Lower leg skin (tissue), 4 donors: Measurements from ENCODE around the gene USF2. TPM values are rescaled to one million over a fixed set of nuclear protein-coding genes. Genes with fewer than 3 reads are reported as not detected.
"Not testable (repeated sequence)": the region's sequence is repeated elsewhere in the genome, so short reads cannot be mapped to it uniquely, and the experiment has no call there.

Source experiments
- DNase-seq, 2 donors: peaks; one replicate each; pipeline ENCODE4 v3.0.0-alpha.2; 2019; ENCODE audit warnings: low spot score in 2 of 2
- H3K4me3 ChIP-seq: fragments of 200-600 bp; sonication (generic); 2 replicates; pipeline ENCODE4 v1.5.1; 2017; ENCODE audit warnings: mild to moderate bottlenecking, low read depth; ENCODE audit not compliant: poor library complexity, severe bottlenecking
- POLR2A ChIP-seq, 2 donors: fragments of 450-650 bp; IDR thresholded peaks; one replicate each; pipeline ENCODE4 v1.6.1; 2016 to 2017; ENCODE audit warnings: antibody characterized with exemption in 2 of 2, mild to moderate bottlenecking in 1 of 2, moderate library complexity in 1 of 2
- WGBS, 2 donors: methylation state at CpG; one replicate each; pipeline ENCODE4 v1.1.5; 2018; 5-methylcytosine and 5-hydroxymethylcytosine counted together
- intact Hi-C: fragments of 100-400 bp; cut with DNase I; formaldehyde crosslinking; loops from one replicate; pipeline ENCODE4 v1.15.0; 2023; ENCODE audit warnings: low total_unique reads
- total RNA-seq, 4 donors: library from RNA; depleted of rRNA; stranded (reverse); fragments of >200 nt; gene quantifications; one replicate each; pipeline ENCODE4 v1.1.0, GENCODE V29; 2016
- TF ChIP-seq, protein P1 (sequence below), 3 donors: fragments of 450-650 bp; IDR thresholded peaks; one replicate each; pipeline ENCODE4 v1.5.1; 2016; ENCODE audit warnings: antibody characterized with exemption in 3 of 3, mild to moderate bottlenecking in 3 of 3, moderate library complexity in 2 of 3

Gene USF2
- total RNA-seq, 4 donors from 2014 or later: 95.9 to 126 (median 120) TPM

DNA sequence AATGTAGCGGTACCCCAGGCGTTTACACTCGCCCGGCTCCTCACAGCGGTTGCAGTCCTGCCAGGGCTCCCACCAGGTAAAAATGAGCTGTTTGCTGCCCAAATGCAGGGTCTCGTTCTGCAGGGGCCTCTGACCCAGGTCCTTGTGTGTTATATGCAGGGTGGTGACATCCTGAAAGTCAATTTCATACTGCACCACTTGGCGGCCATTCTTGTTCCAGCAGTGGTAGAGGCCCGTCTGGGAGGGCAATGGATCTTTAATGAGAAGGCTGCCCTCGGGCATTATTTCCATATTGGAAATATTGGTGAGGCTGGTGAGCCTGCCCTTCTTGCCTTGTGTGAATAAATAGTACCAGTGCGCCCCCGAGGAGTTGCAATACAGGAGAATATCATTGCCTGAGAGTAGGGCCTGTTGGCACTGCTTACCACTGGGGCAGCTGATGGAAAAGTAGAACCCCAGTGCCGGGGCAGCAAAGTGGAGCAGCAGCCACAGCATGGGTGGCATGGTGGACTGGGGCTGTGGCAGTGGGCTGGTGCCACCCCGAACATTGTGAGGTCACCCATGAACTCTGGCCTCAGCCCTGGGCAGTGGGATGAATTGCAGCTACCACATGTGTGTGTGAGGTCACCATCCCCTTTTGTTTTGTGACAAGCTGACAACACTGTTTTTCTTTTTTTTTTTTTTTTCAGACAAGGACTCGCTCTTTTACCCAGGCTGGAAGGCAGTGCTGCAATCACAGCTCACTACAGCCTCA, 40.4 kb upstream of the USF2 start, which contains the start of gene FAM187B:
TSS of gene FAM187B (minus strand) at position 563 of the 754 bp plus-strand sequence. CDS start at position 504, 59 bp downstream.
- intact Hi-C loops: no loop called here
- no peak within 1 kb of the TSS for H3K4me3 ChIP-seq
- no peak for TF ChIP-seq POLR2A (IDR thresholded peaks at IDR 0.05)
- TF ChIP-seq, protein P1, sequence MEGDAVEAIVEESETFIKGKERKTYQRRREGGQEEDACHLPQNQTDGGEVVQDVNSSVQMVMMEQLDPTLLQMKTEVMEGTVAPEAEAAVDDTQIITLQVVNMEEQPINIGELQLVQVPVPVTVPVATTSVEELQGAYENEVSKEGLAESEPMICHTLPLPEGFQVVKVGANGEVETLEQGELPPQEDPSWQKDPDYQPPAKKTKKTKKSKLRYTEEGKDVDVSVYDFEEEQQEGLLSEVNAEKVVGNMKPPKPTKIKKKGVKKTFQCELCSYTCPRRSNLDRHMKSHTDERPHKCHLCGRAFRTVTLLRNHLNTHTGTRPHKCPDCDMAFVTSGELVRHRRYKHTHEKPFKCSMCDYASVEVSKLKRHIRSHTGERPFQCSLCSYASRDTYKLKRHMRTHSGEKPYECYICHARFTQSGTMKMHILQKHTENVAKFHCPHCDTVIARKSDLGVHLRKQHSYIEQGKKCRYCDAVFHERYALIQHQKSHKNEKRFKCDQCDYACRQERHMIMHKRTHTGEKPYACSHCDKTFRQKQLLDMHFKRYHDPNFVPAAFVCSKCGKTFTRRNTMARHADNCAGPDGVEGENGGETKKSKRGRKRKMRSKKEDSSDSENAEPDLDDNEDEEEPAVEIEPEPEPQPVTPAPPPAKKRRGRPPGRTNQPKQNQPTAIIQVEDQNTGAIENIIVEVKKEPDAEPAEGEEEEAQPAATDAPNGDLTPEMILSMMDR (IDR thresholded peaks at IDR 0.05): no peak
- WGBS, 2 donors: 89 to 92% methylated on average over 14 of the region's 14 CpGs
- peak in 1 of 2 donors; percentile 68 for DNase-seq

DNA sequence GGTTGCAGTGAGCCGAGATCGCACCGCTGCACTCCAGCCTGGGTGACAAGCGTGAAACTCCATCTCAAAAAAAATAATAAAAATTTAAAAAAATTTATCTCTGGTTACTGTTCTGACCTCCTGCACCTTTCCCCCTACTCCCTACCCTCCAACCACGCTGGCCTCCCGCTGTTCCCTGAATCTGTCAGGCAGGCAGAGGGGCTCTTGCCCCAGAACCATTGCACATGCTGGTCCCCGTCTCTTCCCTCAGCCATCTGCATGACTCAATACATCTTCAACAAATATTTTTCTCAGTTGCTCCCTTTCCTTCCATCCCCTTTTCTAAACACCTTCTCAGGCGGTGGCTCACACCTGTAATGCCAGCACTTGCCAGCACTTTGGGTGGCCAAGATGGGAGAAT, 39.2 kb upstream of the USF2 start:
- TF ChIP-seq, protein P1 (IDR thresholded peaks at IDR 0.05): no peak
- TF ChIP-seq POLR2A (IDR thresholded peaks at IDR 0.05): no peak
- DNase-seq: peak in 1 of 2 donors; percentile 68
- 94 to 98% methylated on average over 8 of the region's 8 CpGs for WGBS, 2 donors
- intact Hi-C loops: no loop called here
- no peak overlapping the region for H3K4me3 ChIP-seq

DNA sequence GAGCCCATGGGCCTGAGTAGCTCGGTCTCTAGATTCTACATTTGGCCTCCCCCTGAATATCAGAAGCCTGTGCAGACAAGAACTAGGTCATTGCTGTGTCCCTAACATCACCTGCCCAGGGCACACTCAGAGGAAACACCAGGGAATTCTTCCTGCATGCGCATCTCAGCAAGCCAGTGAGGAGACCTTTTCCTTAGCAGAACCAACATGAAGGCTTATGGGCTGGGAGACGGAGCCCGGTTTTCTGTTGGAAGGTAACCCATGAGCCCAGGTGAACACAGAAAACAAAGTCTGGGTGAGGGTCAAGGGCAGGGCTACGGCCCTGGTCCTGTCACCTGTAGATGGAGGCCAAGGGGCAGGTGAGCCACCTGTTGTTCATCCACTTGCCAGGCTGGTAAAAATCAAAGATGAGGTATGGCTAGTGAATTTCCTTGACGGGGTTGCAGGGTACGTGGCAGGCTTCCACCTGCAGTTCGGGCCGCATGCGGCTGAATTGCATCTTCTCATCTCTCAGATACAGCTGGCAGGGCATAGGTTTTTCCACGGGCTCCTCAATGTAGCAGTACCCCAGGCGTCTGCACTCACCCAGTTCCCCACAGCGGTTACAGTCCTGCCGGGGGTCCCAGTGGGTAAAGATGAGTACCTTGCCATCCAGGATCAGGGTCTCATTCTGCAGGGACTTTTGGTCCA, 36.7 kb upstream of the USF2 start:
- intact Hi-C loops: no loop called here
- no peak overlapping the region for H3K4me3 ChIP-seq
- TF ChIP-seq POLR2A (IDR thresholded peaks at IDR 0.05): no peak
- TF ChIP-seq, protein P1 (IDR thresholded peaks at IDR 0.05): no peak
- peak in 1 of 2 donors; percentile 29 for DNase-seq
- 87 to 90% methylated on average over 13 to 14 of the region's 14 CpGs for WGBS, 2 donors

DNA sequence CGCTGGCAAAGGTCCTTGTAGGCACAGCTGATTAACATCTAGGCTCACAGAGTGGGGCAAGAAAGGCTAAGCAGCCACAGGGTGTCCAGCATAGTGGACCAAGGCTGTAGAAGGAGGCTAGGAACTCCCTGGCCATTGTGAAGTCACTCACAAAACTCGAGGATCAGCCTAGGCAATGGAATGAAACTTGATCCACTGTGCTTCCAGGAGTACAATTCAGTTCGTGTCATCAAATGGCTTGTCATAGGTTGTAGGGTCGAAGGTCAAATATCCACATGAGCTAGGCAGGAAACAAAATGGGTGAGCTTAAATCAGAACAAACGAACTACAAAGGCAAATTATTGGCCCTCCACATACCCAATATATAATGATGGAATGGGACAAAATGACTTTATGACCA, 35.9 kb upstream of the USF2 start:
- no peak overlapping the region for H3K4me3 ChIP-seq
- 63 to 67% methylated on average over 5 of the region's 5 CpGs for WGBS, 2 donors
- no peak for DNase-seq
- TF ChIP-seq, protein P1 (IDR thresholded peaks at IDR 0.05): no peak
- no peak for TF ChIP-seq POLR2A (IDR thresholded peaks at IDR 0.05)
- intact Hi-C loops: no loop called here

DNA sequence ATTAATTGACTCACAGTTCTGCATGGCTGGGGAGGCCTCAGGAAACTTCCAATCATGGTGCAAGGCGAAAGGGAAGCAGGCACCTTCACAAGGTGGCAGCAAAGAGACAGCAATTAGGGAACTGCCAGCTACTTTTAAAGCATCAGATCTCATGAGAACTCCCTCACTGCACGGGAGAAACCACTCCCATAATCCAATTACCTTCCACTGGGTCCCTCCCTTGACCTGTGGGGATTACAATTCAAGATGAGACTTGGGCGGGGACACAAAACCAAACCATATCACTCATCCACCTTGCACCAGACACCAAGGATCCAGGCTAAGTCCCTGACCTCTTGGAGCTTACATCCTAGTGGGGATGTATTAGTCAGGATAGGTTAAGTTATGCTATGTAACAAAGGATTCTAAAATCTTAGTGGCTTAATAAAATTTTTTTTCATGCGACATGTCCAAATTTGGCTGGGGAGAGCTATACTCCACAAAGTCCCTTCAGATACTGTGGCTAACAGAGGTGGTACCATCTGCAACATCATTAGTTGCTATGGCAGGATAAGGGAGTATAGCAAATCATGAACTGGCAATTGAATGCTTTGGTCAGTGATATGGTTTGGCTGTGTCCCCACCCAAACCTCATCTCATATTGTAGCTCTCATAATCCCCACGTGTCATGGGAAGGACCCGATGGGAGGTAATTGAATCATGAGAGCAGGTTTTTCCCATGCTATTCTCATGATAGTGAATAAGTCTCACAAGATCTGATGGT, 31.9 kb upstream of the USF2 start:
- 75 to 77% methylated on average over 6 of the region's 6 CpGs for WGBS, 2 donors
- DNase-seq: peak in 1 of 2 donors; percentile 46
- no peak overlapping the region for H3K4me3 ChIP-seq
- TF ChIP-seq POLR2A (IDR thresholded peaks at IDR 0.05): no peak
- TF ChIP-seq, protein P1 (IDR thresholded peaks at IDR 0.05): no peak
- intact Hi-C loops: no loop called here

DNA sequence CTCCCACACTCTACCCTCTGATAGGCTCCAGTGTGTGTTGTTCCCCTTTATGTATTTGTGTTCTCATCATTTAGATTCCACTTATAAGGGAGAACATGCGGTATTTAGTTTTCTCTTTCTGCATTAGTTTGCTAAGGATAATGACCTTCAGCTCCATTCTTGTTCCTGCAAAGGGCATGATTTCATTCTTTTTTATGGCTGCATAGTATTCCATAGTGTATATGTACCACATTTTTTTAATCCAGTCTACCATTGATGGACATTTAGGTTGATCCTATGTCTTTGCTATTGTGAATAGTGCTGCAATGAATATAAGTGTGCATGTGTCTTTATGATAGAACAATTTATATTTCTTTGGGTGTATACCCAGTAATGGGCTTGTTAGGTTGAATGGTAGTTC, 29.2 kb upstream of the USF2 start:
- H3K4me3 ChIP-seq, DNase-seq, intact Hi-C loops: not testable (repeated sequence)
- WGBS, 2 donors: 90 to 96% methylated on average over 1 of the region's 1 CpG
